Mucosa of stomach (tissue), 1 donor: ENCODE measurements around the gene TBC1D10A.

ENCODE experiments used
- H3K27me3 ChIP-seq: one replicate; pipeline ENCODE4 v1.7.0; 2013; ENCODE audit warnings: mild to moderate bottlenecking, low read length; ENCODE audit not compliant: control insufficient read depth, insufficient read depth
- H3K36me3 ChIP-seq: one replicate; pipeline ENCODE4 v1.7.0; 2013; ENCODE audit warnings: low read length; ENCODE audit not compliant: control insufficient read depth, insufficient read depth
- H3K4me1 ChIP-seq: one replicate; pipeline ENCODE4 v1.7.0; 2013; ENCODE audit warnings: mild to moderate bottlenecking, low read length; ENCODE audit not compliant: control insufficient read depth, insufficient read depth
- H3K4me3 ChIP-seq: one replicate; pipeline ENCODE4 v1.7.0; 2013; ENCODE audit warnings: low read length
- H3K9ac ChIP-seq: one replicate; pipeline ENCODE4 v1.7.0; 2013; ENCODE audit warnings: mild to moderate bottlenecking, low read length, moderate library complexity
- H3K9me3 ChIP-seq: one replicate; pipeline ENCODE4 v1.7.0; 2013; ENCODE audit warnings: mild to moderate bottlenecking, low read length, moderate library complexity; ENCODE audit not compliant: control insufficient read depth
- donor health status: Pancreatic carcinoma.

The TBC1D10A gene

DNA sequence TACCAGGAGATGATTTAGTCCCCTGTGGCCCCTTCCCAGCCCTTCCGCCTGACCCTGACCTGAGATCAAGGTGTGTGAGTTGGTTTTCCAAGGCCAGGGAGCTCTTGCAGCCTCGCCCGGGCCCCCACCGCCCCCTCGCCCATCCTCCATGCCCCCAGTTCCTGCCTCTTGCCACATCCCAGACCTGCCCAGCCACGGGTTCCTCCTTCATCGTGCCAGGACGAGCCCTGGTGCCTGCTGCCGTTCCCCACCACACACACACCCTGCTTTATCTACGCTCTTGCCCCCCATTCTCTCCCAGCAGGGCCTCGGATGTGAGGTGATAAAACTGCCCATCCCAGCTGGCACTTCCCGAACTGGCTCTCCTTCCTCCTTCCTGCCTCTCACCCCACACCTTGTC lies 78.8 kb downstream of the TBC1D10A start:
- peaks cover 13% of the 10 kb centered on the region for H3K27me3 ChIP-seq
- no peaks in the 10 kb centered on the region for H3K9me3 ChIP-seq
- H3K4me1 ChIP-seq = peaks cover 45% of the 10 kb centered on the region
- H3K4me3 ChIP-seq = no peak overlapping the region
- H3K36me3 ChIP-seq = no peaks in the 10 kb centered on the region
- no peak overlapping the region for H3K9ac ChIP-seq

DNA sequence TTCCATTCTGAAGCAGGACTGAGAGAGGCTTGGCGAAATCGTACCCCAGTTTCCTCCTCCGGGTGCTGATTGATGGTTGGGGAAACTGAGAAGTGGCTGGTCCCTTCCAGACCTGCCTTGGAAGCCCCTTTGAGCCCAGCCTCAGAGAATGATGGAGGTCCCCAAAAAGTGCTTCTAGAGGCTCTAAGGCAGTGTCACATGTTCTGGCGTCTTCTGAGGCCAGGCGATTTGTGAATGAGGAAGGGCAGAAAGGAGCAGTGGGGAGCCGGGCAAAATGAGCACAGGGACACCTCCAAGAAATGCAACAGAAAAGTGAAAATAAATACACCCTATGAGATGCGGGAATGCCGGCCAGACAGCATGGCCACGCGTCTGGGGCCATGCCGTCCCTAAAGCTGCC lies 79.2 kb downstream of the TBC1D10A start:
- H3K9me3 ChIP-seq = no peaks in the 10 kb centered on the region
- H3K4me1 ChIP-seq = peaks cover 41% of the 10 kb centered on the region
- H3K36me3 ChIP-seq = no peaks in the 10 kb centered on the region
- H3K4me3 ChIP-seq = no peak overlapping the region
- H3K27me3 ChIP-seq = peaks cover 13% of the 10 kb centered on the region
- no peak overlapping the region for H3K9ac ChIP-seq

DNA sequence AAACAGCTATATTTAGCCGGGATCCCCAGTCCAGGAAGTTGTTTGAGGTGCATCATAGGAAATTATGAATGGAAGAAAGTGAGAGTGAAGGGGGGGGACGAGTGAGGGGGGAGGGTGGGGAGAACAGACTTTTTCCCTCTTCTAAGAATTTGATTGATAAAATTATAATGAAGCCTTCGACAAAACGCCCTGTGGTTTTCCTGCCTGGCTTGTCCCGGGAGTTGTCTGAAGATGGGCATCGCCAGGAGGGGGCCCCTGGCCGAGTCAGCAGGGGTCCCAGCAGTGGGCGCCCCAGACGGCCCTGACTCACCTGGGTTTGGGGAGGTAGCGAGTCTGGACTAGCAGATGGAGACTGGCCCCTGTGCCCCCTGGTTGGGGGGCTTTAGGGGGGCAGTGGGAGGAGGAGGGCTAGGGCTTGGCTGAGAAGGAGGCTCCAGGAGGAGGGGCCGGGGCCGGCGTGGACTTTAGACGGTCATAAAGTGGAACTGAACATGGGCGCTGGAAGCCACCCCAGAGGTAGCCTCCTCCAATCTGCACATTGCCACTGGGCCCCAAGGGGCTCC lies 79.8 kb downstream of the TBC1D10A start:
- peaks cover 39% of the 10 kb centered on the region for H3K4me1 ChIP-seq
- no peaks in the 10 kb centered on the region for H3K9me3 ChIP-seq
- H3K27me3 ChIP-seq = peaks cover 13% of the 10 kb centered on the region
- peak overlapping the region; percentile 50 for H3K4me3 ChIP-seq
- no peaks in the 10 kb centered on the region for H3K36me3 ChIP-seq
- H3K9ac ChIP-seq = peak overlapping the region; percentile 73

DNA sequence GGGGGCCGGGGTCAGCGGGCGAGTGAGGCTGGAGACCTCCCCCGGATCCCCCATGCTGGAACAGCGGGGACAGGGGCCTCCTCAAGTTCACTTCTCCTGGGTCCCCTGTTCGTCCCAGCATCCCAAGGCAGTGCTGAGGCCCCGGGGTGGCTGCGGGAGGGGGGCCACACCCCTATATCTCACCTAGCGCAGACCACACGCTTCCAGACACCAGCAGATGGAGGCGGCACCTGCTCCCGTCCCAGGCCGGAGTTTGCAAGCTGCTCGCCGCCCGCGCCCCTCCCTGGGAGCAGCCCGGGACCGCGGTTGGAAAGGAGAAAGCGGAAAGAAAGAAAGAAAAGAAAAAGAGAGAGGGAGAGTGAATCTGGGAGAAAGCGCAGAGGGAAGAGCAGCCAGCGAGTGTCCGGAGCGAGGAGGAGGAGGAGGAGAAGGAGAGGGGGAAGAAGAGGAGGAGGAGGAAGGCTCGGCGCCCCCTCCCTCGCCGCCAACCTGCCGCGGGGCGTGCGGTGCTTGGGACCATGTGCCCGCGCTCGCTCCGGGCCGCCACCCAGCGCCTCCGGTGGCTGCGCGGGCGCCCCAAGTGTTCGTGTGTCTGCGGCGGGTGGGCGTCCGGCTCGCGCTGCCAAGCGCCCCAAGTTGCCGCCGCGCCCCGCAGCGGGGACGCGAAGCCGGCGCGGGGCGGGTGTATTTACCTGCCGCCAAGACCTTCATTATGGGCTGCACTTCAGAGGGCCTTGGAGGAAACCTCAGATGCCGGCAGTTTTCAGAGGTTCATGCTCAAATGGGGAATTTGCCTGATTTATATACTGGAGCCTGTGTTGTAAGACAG lies 80.5 kb downstream of the TBC1D10A start, which contains the start of gene LIF:
TSS of gene LIF (minus strand) at position 775 of the 829 bp plus-strand sequence. CDS start at position 711, 64 bp downstream.
- H3K36me3 ChIP-seq = no peaks in the 10 kb centered on the region
- peak within 1 kb of the TSS; percentile 73 for H3K9ac ChIP-seq
- H3K9me3 ChIP-seq = no peaks in the 10 kb centered on the region
- H3K27me3 ChIP-seq = peaks cover 11% of the 10 kb centered on the region
- H3K4me1 ChIP-seq = peaks cover 39% of the 10 kb centered on the region
- H3K4me3 ChIP-seq = peak within 1 kb of the TSS; percentile 50

DNA sequence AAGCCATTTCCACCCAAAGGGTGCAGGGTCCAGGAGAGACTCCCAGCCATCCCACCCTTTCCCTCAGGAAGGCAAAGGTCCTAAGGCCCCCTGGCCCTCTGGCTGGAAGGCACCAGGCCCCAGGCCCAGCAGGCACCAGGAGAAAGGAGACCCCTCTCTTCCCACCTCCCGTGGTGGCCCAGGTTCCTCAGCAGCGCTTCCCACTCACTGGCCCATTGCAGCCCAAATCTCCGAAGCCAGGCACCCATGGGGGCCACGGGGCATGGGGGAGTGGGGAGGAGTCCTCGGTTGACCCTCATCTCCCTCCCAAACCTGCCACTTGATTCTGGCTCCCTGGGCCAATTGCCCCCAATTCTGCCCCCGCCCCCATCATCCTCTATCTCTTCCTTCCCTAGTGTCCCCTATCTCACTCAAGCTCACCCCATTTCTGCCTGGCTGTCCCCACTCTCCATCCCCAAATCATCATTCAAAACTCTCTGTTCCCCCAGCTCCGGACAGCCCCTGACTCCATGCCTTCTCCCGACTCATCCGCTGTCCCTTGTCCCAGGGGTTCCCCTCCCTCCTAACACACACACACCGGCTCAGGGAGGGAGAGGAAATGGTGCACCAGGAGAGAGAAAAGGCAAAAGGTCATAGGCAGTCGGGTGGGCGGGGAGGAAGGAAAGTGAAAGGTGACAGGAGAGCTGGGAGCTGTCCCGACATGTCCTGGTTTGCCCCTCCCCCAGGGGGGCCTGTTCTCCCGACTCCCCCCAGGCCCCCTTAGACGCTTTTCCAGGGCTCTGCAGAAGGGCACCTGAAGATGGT lies 81.4 kb downstream of the TBC1D10A start:
- Histone ChIP-seq H3K4me3 (peak overlapping the region; percentile 50), H3K27me3 (peaks cover 8% of the 10 kb centered on the region), H3K36me3 (no peaks in the 10 kb centered on the region), H3K9me3 (no peaks in the 10 kb centered on the region), H3K9ac (peak overlapping the region; percentile 73), H3K4me1 (peaks cover 32% of the 10 kb centered on the region)

DNA sequence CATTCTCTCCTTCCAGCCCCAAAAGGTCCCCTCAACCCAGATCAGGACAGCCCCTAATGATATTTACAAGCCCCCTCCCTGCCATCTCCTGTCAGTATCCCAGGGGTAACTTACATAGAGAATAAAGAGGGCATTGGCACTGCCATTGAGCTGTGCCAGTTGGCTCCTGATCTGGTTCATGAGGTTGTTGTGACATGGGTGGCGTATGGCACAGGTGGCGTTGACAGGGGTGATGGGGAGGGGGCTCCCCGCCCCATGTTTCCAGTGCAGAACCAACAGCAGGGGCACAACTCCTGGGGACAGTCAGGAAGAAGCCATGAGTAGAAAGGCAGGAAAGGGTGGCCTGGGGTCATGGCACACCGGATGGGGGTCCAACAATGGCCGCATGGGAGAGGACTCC lies 82.1 kb downstream of the TBC1D10A start:
- H3K4me1 ChIP-seq = peaks cover 27% of the 10 kb centered on the region
- H3K9ac ChIP-seq = no peak overlapping the region
- H3K4me3 ChIP-seq = no peak overlapping the region
- H3K36me3 ChIP-seq = no peaks in the 10 kb centered on the region
- H3K9me3 ChIP-seq = no peaks in the 10 kb centered on the region
- peaks cover 8% of the 10 kb centered on the region for H3K27me3 ChIP-seq

DNA sequence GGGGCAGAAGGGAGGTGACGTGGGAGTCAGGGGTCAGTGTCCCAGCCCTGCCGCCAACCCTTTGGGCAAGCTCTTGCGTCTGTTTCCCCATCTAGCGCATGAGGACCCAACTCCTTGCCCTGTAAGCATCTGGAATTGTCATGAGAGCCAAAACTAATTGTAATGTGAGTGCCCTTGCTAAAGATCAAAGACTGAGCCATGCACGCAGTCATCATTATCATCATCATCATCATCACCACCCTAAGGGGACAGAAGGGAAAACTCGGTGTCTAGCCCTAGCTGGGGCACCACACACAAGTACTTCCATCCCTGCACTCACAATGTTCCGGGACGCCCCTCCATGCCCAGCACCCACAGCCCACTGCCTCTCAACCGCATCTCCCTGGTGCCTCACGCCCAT lies 82.7 kb downstream of the TBC1D10A start:
- H3K9me3 ChIP-seq = no peaks in the 10 kb centered on the region
- no peak overlapping the region for H3K9ac ChIP-seq
- H3K4me3 ChIP-seq = no peak overlapping the region
- peaks cover 8% of the 10 kb centered on the region for H3K27me3 ChIP-seq
- H3K4me1 ChIP-seq = peaks cover 25% of the 10 kb centered on the region
- H3K36me3 ChIP-seq = no peaks in the 10 kb centered on the region

DNA sequence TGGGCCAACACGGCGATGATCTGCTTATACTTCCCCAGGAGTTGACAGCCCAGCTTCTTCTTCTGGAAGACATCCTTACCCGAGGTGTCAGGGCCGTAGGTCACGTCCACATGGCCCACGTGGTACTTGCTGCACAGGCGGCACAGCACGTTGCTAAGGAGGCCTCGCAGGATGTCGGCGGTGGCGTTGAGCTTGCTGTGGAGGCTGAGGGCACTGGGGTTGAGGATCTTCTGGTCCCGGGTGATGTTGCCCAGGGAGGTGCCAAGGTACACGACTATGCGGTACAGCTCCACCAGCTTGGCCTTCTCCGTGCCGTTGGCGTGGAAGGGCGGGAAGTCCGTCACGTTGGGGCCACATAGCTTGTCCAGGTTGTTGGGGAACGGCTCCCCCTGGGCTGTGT lies 83.1 kb downstream of the TBC1D10A start:
- no peak overlapping the region for H3K4me3 ChIP-seq
- H3K9ac ChIP-seq = no peak overlapping the region
- no peaks in the 10 kb centered on the region for H3K9me3 ChIP-seq
- no peaks in the 10 kb centered on the region for H3K36me3 ChIP-seq
- H3K27me3 ChIP-seq = peaks cover 8% of the 10 kb centered on the region
- H3K4me1 ChIP-seq = peaks cover 21% of the 10 kb centered on the region
